ENCODE results near the gene ICA1.

GRCh38 chr7:8065356-8065813, 196.6 kb downstream of the ICA1 start:
- no peak for TF ChIP-seq POLR2AphosphoS5 (IDR thresholded peaks at IDR 0.05)
- no peak for TF ChIP-seq CTCF (IDR thresholded peaks at IDR 0.05)
- TF ChIP-seq POLR2A (IDR thresholded peaks at IDR 0.05): no peak
- TF ChIP-seq EP300 (IDR thresholded peaks at IDR 0.05): no peak

Data from stomach (tissue), 4 donors.